Aorta (tissue), 5 donors: ENCODE data around the gene COX4I2. TPM values are rescaled to one million over a fixed set of nuclear protein-coding genes. Genes with fewer than 3 reads are reported as not detected.
A peak's percentile ranks its signal among the peaks of the same experiment; 100 is the strongest.

Experiments used
- ATAC-seq: fragments of 200-7000 bp; cut with Tn5 transposase; one replicate; pipeline ENCODE4 v1.9.1; 2022; ENCODE audit warnings: moderate library complexity; ENCODE audit not compliant: low FRiP score
- DNase-seq, 2 donors: peaks; one replicate each; pipeline ENCODE4 v3.0.0-alpha.2; 2020
- H3K27ac ChIP-seq, 2 donors: one replicate each; pipeline ENCODE4 v1.5.1; 2013; ENCODE audit warnings: low read length in 2 of 2, mild to moderate bottlenecking in 2 of 2, moderate library complexity in 2 of 2, control low read depth in 1 of 2, inconsistent platforms in 1 of 2, low read depth in 1 of 2
- H3K27me3 ChIP-seq, 2 donors: one replicate each; pipeline ENCODE4 v1.6.1; 2013; ENCODE audit warnings: control low read depth in 1 of 2, low read length in 1 of 2, mild to moderate bottlenecking in 1 of 2, moderate library complexity in 1 of 2; ENCODE audit not compliant: insufficient read depth in 2 of 2, control insufficient read depth in 1 of 2
- H3K36me3 ChIP-seq, 2 donors: one replicate each; pipeline ENCODE4 v1.6.1; 2013; ENCODE audit warnings: control low read depth in 1 of 2, low read length in 1 of 2, mild to moderate bottlenecking in 1 of 2; ENCODE audit not compliant: insufficient read depth in 2 of 2, control insufficient read depth in 1 of 2
- H3K4me1 ChIP-seq, 2 donors: one replicate each; pipeline ENCODE4 v1.6.1; 2013; ENCODE audit warnings: low read length in 2 of 2, control low read depth in 1 of 2, mild to moderate bottlenecking in 1 of 2, moderate library complexity in 1 of 2; ENCODE audit not compliant: insufficient read depth in 2 of 2, control insufficient read depth in 1 of 2
- H3K4me3 ChIP-seq, 2 donors: one replicate each; pipeline ENCODE4 v1.5.1; 2013; ENCODE audit warnings: low read length in 2 of 2, control low read depth in 1 of 2, mild to moderate bottlenecking in 1 of 2
- H3K9me3 ChIP-seq: one replicate; pipeline ENCODE4 v1.6.1; 2013; ENCODE audit warnings: mild to moderate bottlenecking, low read length; ENCODE audit not compliant: control insufficient read depth
- WGBS, 2 donors: extraction: QIAGEN DNeasy Blood & Tissue Kit; methylation state at CpG; one replicate each; pipeline ENCODE4 v1.1.7; 2013; 5-methylcytosine and 5-hydroxymethylcytosine counted together
- intact Hi-C, 2 donors: fragments of 100-400 bp; cut with DNase I; formaldehyde crosslinking; loops; one replicate each; pipeline versions ENCODE4 v1.14.2 to v1.15.0; 2022
- polyA plus RNA-seq, 2 donors: library from polyadenylated mRNA; stranded (reverse); fragments of 200-250 nt; gene quantifications; one replicate each; pipeline ENCODE4 v1.2.3, GENCODE V29; 2013
- total RNA-seq, 2 donors: library from RNA; stranded (reverse); fragmentation: NEBNext Ultra II Directional; extraction: Animal tissue kit (Norgen Biotek cat#: 25700); gene quantifications; one replicate each; pipeline ENCODE4 v1.2.1, GENCODE V29; 2021
- donor health status: healthy with polysubstance abuse.
- donor health status: Bipolar disorder and iron deficiency.
- donor health status: DM: no; HTN: no; CAD: no.
- donor health status: DM: no; HTN: no; CAD: no.
- donor health status: DM: yes; HTN: yes; CAD: no.

The COX4I2 gene
- total and polyA plus RNA-seq, 4 donors = 2.0 to 9.5 (median 5.2) TPM; not detected in 1

- H3K9me3 ChIP-seq = no peaks in the 10 kb centered on the region
- H3K36me3 ChIP-seq = no peaks in the 10 kb centered on the region
- intact Hi-C loops = loop anchor here in 1 of 2 donors (10.0 kb wide), 1 partner anchor 150 kb away; no protein-coding TSS in a partner anchor
- ATAC-seq (no peak), DNase-seq (no peak)
- 75% methylated on average over 5 of the region's 5 CpGs for WGBS, 2 donors
- no peak overlapping the region for H3K27ac ChIP-seq
- no peaks in the 10 kb centered on the region for H3K27me3 ChIP-seq
- H3K4me1 ChIP-seq = no peaks in the 10 kb centered on the region
- H3K4me3 ChIP-seq = no peak overlapping the region
Observed at GRCh38 chr20:31654534-31654933, 16.8 kb downstream of the COX4I2 start.

GRCh38 chr20:31661625-31662371 is 24.1 kb downstream of the COX4I2 start:
- ATAC-seq = peak; percentile 90
- Histone ChIP-seq H3K9me3 (no peaks in the 10 kb centered on the region), H3K36me3 (peaks cover 0 to 6% of the 10 kb centered on the region in 2 donors), H3K27ac (peak overlapping the region in 1 of 2 donors; percentile 41), H3K4me3 (no peak overlapping the region), H3K27me3 (no peaks in the 10 kb centered on the region), H3K4me1 (no peaks in the 10 kb centered on the region)
- peak; percentile 87 to 94 for DNase-seq
- intact Hi-C loops = loop anchor here (1.0 to 2.0 kb wide), 2 partner anchors 61 to 62 kb away; partner anchors contain the start of gene BCL2L1 (in 1 of the 2)
- 6 to 10% methylated on average over 21 to 31 of the region's 31 CpGs for WGBS, 2 donors

GRCh38 chr20:31662372-31662854 is 24.7 kb downstream of the COX4I2 start:
- intact Hi-C loops = no loop called here
- no peaks in the 10 kb centered on the region for H3K9me3 ChIP-seq
- peak overlapping the region in 1 of 2 donors; percentile 41 for H3K27ac ChIP-seq
- H3K4me3 ChIP-seq = no peak overlapping the region
- peaks cover 0 to 6% of the 10 kb centered on the region in 2 donors for H3K36me3 ChIP-seq
- no peak for ATAC-seq
- H3K4me1 ChIP-seq = no peaks in the 10 kb centered on the region
- H3K27me3 ChIP-seq = no peaks in the 10 kb centered on the region
- no peak for DNase-seq
- 66 to 69% methylated on average over 6 of the region's 6 CpGs for WGBS, 2 donors

- no peaks in the 10 kb centered on the region for H3K4me1 ChIP-seq
- no peaks in the 10 kb centered on the region for H3K9me3 ChIP-seq
- intact Hi-C loops = no loop called here
- no peak for ATAC-seq
- H3K36me3 ChIP-seq = peaks cover 0 to 6% of the 10 kb centered on the region in 2 donors
- H3K4me3 ChIP-seq = no peak overlapping the region
- WGBS, 2 donors = 70 to 84% methylated on average over 2 of the region's 2 CpGs
- no peaks in the 10 kb centered on the region for H3K27me3 ChIP-seq
- H3K27ac ChIP-seq = no peak overlapping the region
- no peak for DNase-seq
Observed at GRCh38 chr20:31663524-31663837, 25.8 kb downstream of the COX4I2 start.

DNA sequence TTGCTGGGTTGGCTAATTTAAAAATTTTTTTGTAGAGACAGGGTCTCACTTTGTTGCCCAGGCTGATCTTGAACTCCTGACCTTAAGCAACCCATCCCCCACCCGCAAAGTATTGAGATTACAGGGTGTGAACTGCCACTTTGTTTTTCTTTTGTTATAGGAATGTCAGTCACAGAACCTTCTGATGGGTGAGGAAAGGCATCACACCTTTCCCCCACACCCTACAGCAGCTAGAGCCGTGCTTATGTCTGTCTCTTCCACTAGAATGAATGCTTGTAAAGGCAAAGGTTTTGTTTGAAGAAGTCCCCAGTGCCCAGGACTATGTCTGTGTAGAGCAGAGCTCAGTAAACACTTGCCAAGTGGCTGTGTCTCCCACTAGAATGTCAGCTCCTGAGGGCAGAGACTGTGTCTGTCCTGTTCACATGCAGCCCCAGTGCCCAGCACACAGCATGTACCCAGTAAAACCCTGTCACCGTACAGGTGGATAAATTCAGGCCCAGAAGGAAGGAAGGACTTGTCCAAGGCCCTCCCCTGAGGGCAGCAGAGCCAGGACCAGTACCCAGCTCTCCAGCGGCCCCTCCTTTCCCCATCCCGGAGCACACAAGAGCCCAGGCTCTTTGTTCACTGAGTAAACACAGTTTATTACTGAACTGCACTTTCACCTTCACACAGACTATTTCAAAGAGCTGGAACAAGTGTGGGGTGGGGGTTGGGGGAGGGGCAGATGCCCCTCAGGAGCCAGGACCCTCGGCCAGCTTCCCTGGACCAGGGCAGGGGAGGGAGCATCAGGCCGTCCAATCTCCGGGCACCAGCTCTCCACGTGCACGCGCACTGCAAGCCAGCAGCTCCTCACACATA is 26.4 kb downstream of the COX4I2 start:
- no peak for ATAC-seq
- Histone ChIP-seq H3K27ac (peak overlapping the region in 1 of 2 donors; percentile 50), H3K4me3 (no peak overlapping the region), H3K9me3 (no peaks in the 10 kb centered on the region), H3K4me1 (no peaks in the 10 kb centered on the region), H3K36me3 (peaks cover 0 to 6% of the 10 kb centered on the region in 2 donors), H3K27me3 (no peaks in the 10 kb centered on the region)
- intact Hi-C loops = loop anchor here in 1 of 2 donors (1.0 kb wide), 1 partner anchor 56 kb away; no protein-coding TSS in a partner anchor
- DNase-seq = no peak
- 20 to 30% methylated on average over 11 of the region's 11 CpGs for WGBS, 2 donors

DNA sequence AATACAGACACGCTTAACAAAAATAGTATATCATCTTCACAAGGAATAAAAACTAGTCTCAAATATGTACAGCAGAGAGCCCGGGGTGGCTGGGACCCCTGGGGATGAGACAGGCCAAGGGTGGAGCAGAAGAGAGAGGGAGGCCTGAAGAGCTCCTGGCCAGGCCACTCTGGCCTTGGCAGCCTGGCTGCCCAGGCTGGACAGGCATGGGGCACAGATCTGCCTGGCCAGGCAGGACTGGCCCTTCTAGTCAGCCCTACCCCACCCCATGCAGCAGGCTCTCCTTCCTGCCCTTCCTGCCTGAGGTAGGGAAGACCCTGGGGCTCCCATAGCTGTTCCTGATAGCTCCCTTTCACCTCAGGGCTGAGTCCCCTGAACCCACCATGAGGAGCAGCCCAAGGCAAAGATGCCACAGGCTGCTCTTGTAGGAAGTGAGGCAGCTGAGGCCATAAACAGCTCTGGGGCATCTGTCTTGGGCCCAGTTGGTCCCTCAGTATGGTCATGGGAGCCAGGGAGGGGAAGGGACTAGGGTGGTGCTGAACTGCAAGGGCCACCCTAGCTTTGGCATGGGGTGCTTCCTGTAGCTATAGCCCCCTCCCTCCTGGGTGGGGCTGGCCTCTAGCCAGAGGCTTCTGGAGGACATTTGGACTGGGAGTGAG is 27.1 kb downstream of the COX4I2 start:
- ATAC-seq (no peak), DNase-seq (no peak)
- 3 to 29% methylated on average over 2 of the region's 2 CpGs for WGBS, 2 donors
- peaks cover under 1 to 3% of the 10 kb centered on the region in 2 donors for H3K4me1 ChIP-seq
- no peaks in the 10 kb centered on the region for H3K9me3 ChIP-seq
- peak overlapping the region in 1 of 2 donors; percentile 15 for H3K27ac ChIP-seq
- H3K36me3 ChIP-seq = peaks cover 0 to 6% of the 10 kb centered on the region in 2 donors
- intact Hi-C loops = loop anchor here in 1 of 2 donors (1.0 kb wide), 1 partner anchor 55 kb away; no protein-coding TSS in a partner anchor
- H3K27me3 ChIP-seq = no peaks in the 10 kb centered on the region
- H3K4me3 ChIP-seq = no peak overlapping the region

- Histone ChIP-seq H3K27ac (no peak overlapping the region), H3K27me3 (no peaks in the 10 kb centered on the region), H3K4me3 (no peak overlapping the region), H3K36me3 (peaks cover 0 to 6% of the 10 kb centered on the region in 2 donors), H3K4me1 (peaks cover 3 to 4% of the 10 kb centered on the region in 2 donors), H3K9me3 (no peaks in the 10 kb centered on the region)
- intact Hi-C loops = no loop called here
- no peak for DNase-seq
- WGBS, 2 donors = 92% methylated on average over 10 of the region's 10 CpGs
- ATAC-seq = no peak
Observed at GRCh38 chr20:31665753-31666152, 28.0 kb downstream of the COX4I2 start.
